Measurements from ENCODE around the gene SH3YL1.

SH3YL1 gene

GRCh38 chr2:257842-258241 lies 6.0 kb downstream of the SH3YL1 start:
- no peak for DNase-seq (ENCODE audit: low spot score)

- DNase-seq (ENCODE audit: low spot score) = no peak
These were observed 6.4 kb downstream of the SH3YL1 start for GRCh38 chr2:257429-257828.

GRCh38 chr2:256094-256493 lies 7.7 kb downstream of the SH3YL1 start:
- no peak for DNase-seq (ENCODE audit: low spot score)

GRCh38 chr2:255195-255594 lies 8.6 kb downstream of the SH3YL1 start:
- DNase-seq (ENCODE audit: low spot score) = no peak

- no peak for DNase-seq (ENCODE audit: low spot score)
These were observed 9.6 kb downstream of the SH3YL1 start for GRCh38 chr2:254241-254640.

- no peak for DNase-seq (ENCODE audit: low spot score)
These were observed 10.6 kb downstream of the SH3YL1 start for GRCh38 chr2:253202-253638.

GRCh38 chr2:252001-252602 lies 11.7 kb downstream of the SH3YL1 start:
- no peak for DNase-seq (ENCODE audit: low spot score)

- DNase-seq (ENCODE audit: low spot score) = no peak
These were observed 14.2 kb downstream of the SH3YL1 start for GRCh38 chr2:249538-250042.

GRCh38 chr2:248724-249123 lies 15.1 kb downstream of the SH3YL1 start:
- DNase-seq (ENCODE audit: low spot score) = no peak

- DNase-seq (ENCODE audit: low spot score) = peak; percentile 49
These were observed 17.2 kb downstream of the SH3YL1 start for GRCh38 chr2:246489-247144.

GRCh38 chr2:244547-244946 lies 19.3 kb downstream of the SH3YL1 start:
- DNase-seq (ENCODE audit: low spot score) = no peak

GRCh38 chr2:238869-239268 lies 25.0 kb downstream of the SH3YL1 start:
- DNase-seq (ENCODE audit: low spot score) = no peak

- DNase-seq (ENCODE audit: low spot score) = no peak
These were observed 25.4 kb downstream of the SH3YL1 start for GRCh38 chr2:238431-238830.

GRCh38 chr2:237878-238277 lies 26.0 kb downstream of the SH3YL1 start:
- DNase-seq (ENCODE audit: low spot score) = no peak

GRCh38 chr2:236993-237539 lies 26.8 kb downstream of the SH3YL1 start:
- no peak for DNase-seq (ENCODE audit: low spot score)

- no peak for DNase-seq (ENCODE audit: low spot score)
These were observed 29.4 kb downstream of the SH3YL1 start for GRCh38 chr2:234421-234820.

- DNase-seq (ENCODE audit: low spot score) = no peak
These were observed 30.8 kb downstream of the SH3YL1 start for GRCh38 chr2:233030-233429.

- no peak for DNase-seq (ENCODE audit: low spot score)
These were observed 32.2 kb downstream of the SH3YL1 start for GRCh38 chr2:231521-232185.

- DNase-seq (ENCODE audit: low spot score) = no peak
These were observed 35.1 kb downstream of the SH3YL1 start for GRCh38 chr2:228518-229278.

- DNase-seq (ENCODE audit: low spot score) = no peak
These were observed 35.7 kb downstream of the SH3YL1 start for GRCh38 chr2:228115-228514.

GRCh38 chr2:223971-224760 lies 39.7 kb downstream of the SH3YL1 start:
- no peak for DNase-seq (ENCODE audit: low spot score)
